MM.1S (cell line): Measurements from ENCODE around the gene TRHDE.

Source experiments
- CTCF ChIP-seq: fragments of 300-600 bp; sonication (generic); IDR thresholded peaks from 2 replicates; pipeline ENCODE4 v1.5.1; 2016; ENCODE audit warnings: antibody characterized with exemption, low read length, mixed read lengths
- EZH2 ChIP-seq: fragments of 300-600 bp; sonication (generic); optimal IDR thresholded peaks from 2 replicates; pipeline ENCODE3; 2017; ENCODE audit warnings: low read depth, mild to moderate bottlenecking, antibody characterized with exemption, low read length, mixed read lengths
- EZH2phosphoT487 ChIP-seq: fragments of 300-600 bp; sonication (generic); IDR thresholded peaks from 2 replicates; pipeline ENCODE4 v1.6.1; 2018; ENCODE audit warnings: antibody characterized with exemption, low read length

GRCh38 chr12:72448089-72448488 is 175.9 kb downstream of the TRHDE start:
- TF ChIP-seq CTCF = no peak
- TF ChIP-seq EZH2 = no peak
- no peak for TF ChIP-seq EZH2phosphoT487
